Measurements from ENCODE around the gene ANKRD24. TPM values are rescaled to one million over a fixed set of nuclear protein-coding genes. Genes with fewer than 3 reads are reported as not detected.
A peak's percentile ranks its signal among the peaks of the same experiment; 100 is the strongest.

Gene ANKRD24
- total and polyA plus RNA-seq, 2 of the 13 experiments (the other 11 are each of a cell fraction or from before 2014, with no cell fraction given) = 0.13 to 0.24 TPM

- TF ChIP-seq PRDM10 (CRISPR knock-in tag; IDR thresholded peaks at IDR 0.05; ENCODE audit: low read depth) (no peak), SMAD3 (CRISPR knock-in tag; IDR thresholded peaks at IDR 0.05) (no peak), TP53 (CRISPR knock-in tag; conservative IDR thresholded peaks at IDR 0.05) (no peak), GATAD2A (CRISPR knock-in tag; IDR thresholded peaks at IDR 0.05) (0 out of 2 replicates have a peak, but pooled peaks have one; percentile 16), RFX5 (IDR thresholded peaks at IDR 0.05; ENCODE audit: low read depth, low read length) (no peak), TBX3 (IDR thresholded peaks at IDR 0.05; ENCODE audit: borderline replicate concordance) (no peak), XRCC5 (optimal IDR thresholded peaks at IDR 0.05; ENCODE audit: low read length) (peak; percentile 66), ATM (IDR thresholded peaks at IDR 0.05; ENCODE audit: borderline replicate concordance) (no peak), ATF2 (CRISPR knock-in tag; IDR thresholded peaks at IDR 0.05) (no peak), ZNF143 (CRISPR knock-in tag; IDR thresholded peaks at IDR 0.05) (no peak), ZNF468 (CRISPR knock-in tag; IDR thresholded peaks at IDR 0.05) (no peak), ZNF891 (CRISPR knock-in tag; IDR thresholded peaks at IDR 0.05) (no peak), POGK (CRISPR knock-in tag; conservative IDR thresholded peaks at IDR 0.05) (no peak), ZNF605 (CRISPR knock-in tag; IDR thresholded peaks at IDR 0.05) (no peak; the same call in 1 of the 2 replicates), ZNF264 (CRISPR knock-in tag; IDR thresholded peaks at IDR 0.05) (no peak), ZNF800 (CRISPR knock-in tag; IDR thresholded peaks at IDR 0.05) (no peak), RCOR2 (CRISPR knock-in tag; IDR thresholded peaks at IDR 0.05) (peak; percentile 97), MEF2D (CRISPR knock-in tag; IDR thresholded peaks at IDR 0.05) (no peak), ZBTB33 (CRISPR knock-in tag; IDR thresholded peaks at IDR 0.05) (no peak; the same call in 1 of the 2 replicates), ZNF274 (CRISPR knock-in tag; IDR thresholded peaks at IDR 0.05) (no peak), REPIN1 (CRISPR knock-in tag; IDR thresholded peaks at IDR 0.05; ENCODE audit: borderline replicate concordance, low read depth) (no peak)
Observed at GRCh38 chr19:4233282-4233853, 50.9 kb downstream of the ANKRD24 start (continued).
